Upper lobe of left lung (tissue), 6 donors: ENCODE measurements around the gene RBFOX2. TPM values are rescaled to one million over a fixed set of nuclear protein-coding genes. Genes with fewer than 3 reads are reported as not detected.
A peak's percentile ranks its signal among the peaks of the same experiment; 100 is the strongest.

Experiments
- ATAC-seq, 2 donors: fragments of 200-7000 bp; cut with Tn5 transposase; one replicate each; pipeline ENCODE4 v1.9.1; 2022; ENCODE audit warnings: mild to moderate bottlenecking in 2 of 2, moderate library complexity in 2 of 2; ENCODE audit not compliant: low FRiP score in 2 of 2
- DNase-seq, 2 donors: peaks; one replicate each; pipeline ENCODE4 v3.0.0-alpha.2; 2019 to 2020
- H3K27ac ChIP-seq, 4 donors: fragments of 200-600 bp; sonication (generic); one replicate each; pipeline ENCODE4 v1.5.1; 2016 to 2019
- H3K27me3 ChIP-seq, 4 donors: fragments of 200-600 bp; sonication (generic); one replicate each; pipeline ENCODE4 v1.5.1; 2017 to 2019
- H3K36me3 ChIP-seq, 4 donors: fragments of 200-600 bp; sonication (generic); one replicate each; pipeline ENCODE4 v1.5.1; 2016 to 2019
- H3K4me1 ChIP-seq, 4 donors: fragments of 200-600 bp; sonication (generic); one replicate each; pipeline ENCODE4 v1.5.1; 2018 to 2019
- H3K4me3 ChIP-seq, 4 donors: fragments of 200-600 bp; sonication (generic); one replicate each; pipeline ENCODE4 v1.5.1; 2017 to 2019; ENCODE audit warnings: mild to moderate bottlenecking in 2 of 4, moderate library complexity in 1 of 4
- H3K9me3 ChIP-seq, 4 donors: fragments of 200-600 bp; sonication (generic); one replicate each; pipeline ENCODE4 v1.5.1; 2018 to 2019
- EP300 ChIP-seq, 4 donors: sonication (generic); formaldehyde crosslinking; IDR thresholded peaks; one replicate each; pipeline ENCODE4 v1.5.1; 2017; ENCODE audit warnings: antibody characterized with exemption in 4 of 4, control low read depth in 2 of 4
- POLR2A ChIP-seq, 4 donors: fragments of 450-650 bp; IDR thresholded peaks; one replicate each; pipeline ENCODE4 v1.5.1; 2016 to 2017; ENCODE audit warnings: antibody characterized with exemption in 4 of 4, mild to moderate bottlenecking in 2 of 4
- POLR2AphosphoS5 ChIP-seq, 2 donors: sonication (generic); formaldehyde crosslinking; IDR thresholded peaks; one replicate each; pipeline ENCODE4 v1.5.1; 2017; ENCODE audit warnings: antibody characterized with exemption in 2 of 2
- WGBS, 2 donors: methylation state at CpG; one replicate each; pipeline ENCODE4 v1.1.5; 2017 to 2018; 5-methylcytosine and 5-hydroxymethylcytosine counted together
- total RNA-seq, 6 donors: library from RNA; depleted of rRNA in 4 of 6; stranded (reverse); fragments of >200 nt in 4 of 6; gene quantifications; one replicate each; pipeline versions ENCODE4 v1.1.0 to v1.2.1, GENCODE V29; 2016 to 2021
- TF ChIP-seq, protein P1 (sequence below), 6 experiments: fragments of 450-650 bp in 4 of 6; fragments of 200-600 bp in 2 of 6; sonication (generic) in 2 of 6; IDR thresholded peaks; one replicate each; pipeline ENCODE4 v1.5.1; 2016 to 2019; ENCODE audit warnings: antibody characterized with exemption in 6 of 6
- donor health status: DM: no; HTN: no; CAD: no; lungs with moderate emphysema.
- donor health status: DM: no; HTN: yes; CAD: no; lungs with severe emphysema.

Gene RBFOX2
- total RNA-seq, 6 donors from 2014 or later = 47.8 to 86.4 (median 54.5) TPM

DNA sequence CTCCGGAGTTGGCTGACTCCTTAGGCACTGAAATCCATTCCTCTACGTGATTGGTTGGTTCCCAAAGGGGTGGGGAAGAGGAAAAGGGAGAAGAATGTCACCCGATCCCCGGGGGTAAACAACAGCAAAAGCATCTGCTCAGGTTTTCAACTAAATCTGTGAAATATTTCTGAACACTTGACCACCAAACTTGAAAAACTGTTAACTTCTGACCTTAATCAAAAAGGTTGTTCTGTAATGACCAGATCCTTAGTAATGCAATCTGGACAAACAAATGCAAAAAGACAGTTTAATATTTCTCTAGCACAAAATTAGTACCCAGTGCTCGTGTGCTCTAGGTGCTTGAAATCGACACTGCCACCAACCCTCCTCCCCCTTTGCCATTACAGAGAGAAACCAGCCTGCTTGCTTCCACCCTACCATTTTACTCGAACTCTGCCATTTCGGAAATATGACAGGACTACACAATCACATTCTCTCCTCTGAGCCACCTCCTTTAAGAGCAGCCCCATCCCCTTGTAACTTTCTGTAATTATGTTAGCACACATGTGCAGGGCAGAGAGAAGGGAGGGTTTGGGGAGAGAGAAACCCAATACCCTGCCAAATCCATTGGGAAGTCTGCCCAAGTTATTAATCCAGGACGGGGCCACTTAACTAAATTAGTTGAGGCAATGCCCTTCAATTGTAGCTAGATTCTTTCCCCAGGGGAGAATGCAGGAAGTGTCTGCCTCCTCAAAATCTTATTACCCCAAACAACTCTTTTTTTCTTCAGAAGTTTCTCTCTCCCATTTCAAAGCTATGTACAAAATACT lies 113.8 kb downstream of the RBFOX2 start:
- peak overlapping the region; percentile 59 to 86 (median 76) for H3K27ac ChIP-seq
- TF ChIP-seq, protein P1, sequence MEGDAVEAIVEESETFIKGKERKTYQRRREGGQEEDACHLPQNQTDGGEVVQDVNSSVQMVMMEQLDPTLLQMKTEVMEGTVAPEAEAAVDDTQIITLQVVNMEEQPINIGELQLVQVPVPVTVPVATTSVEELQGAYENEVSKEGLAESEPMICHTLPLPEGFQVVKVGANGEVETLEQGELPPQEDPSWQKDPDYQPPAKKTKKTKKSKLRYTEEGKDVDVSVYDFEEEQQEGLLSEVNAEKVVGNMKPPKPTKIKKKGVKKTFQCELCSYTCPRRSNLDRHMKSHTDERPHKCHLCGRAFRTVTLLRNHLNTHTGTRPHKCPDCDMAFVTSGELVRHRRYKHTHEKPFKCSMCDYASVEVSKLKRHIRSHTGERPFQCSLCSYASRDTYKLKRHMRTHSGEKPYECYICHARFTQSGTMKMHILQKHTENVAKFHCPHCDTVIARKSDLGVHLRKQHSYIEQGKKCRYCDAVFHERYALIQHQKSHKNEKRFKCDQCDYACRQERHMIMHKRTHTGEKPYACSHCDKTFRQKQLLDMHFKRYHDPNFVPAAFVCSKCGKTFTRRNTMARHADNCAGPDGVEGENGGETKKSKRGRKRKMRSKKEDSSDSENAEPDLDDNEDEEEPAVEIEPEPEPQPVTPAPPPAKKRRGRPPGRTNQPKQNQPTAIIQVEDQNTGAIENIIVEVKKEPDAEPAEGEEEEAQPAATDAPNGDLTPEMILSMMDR (IDR thresholded peaks at IDR 0.05) = peak in 1 of 6 experiments; percentile 7
- no peak for TF ChIP-seq EP300 (IDR thresholded peaks at IDR 0.05)
- peak in 1 of 4 donors; percentile 42 for TF ChIP-seq POLR2A (IDR thresholded peaks at IDR 0.05)
- peak in 1 of 2 donors; percentile 79 for DNase-seq
- peak overlapping the region; percentile 4 to 52 (median 42) for H3K4me3 ChIP-seq
- no peaks in the 10 kb centered on the region for H3K9me3 ChIP-seq
- WGBS, 2 donors = 4 to 9% methylated on average over 9 of the region's 9 CpGs
- peaks cover 36 to 50% (median 43%) of the 10 kb centered on the region in 4 donors for H3K4me1 ChIP-seq
- H3K36me3 ChIP-seq = no peaks in the 10 kb centered on the region
- no peaks in the 10 kb centered on the region for H3K27me3 ChIP-seq
- ATAC-seq = peak; percentile 91 to 95

DNA sequence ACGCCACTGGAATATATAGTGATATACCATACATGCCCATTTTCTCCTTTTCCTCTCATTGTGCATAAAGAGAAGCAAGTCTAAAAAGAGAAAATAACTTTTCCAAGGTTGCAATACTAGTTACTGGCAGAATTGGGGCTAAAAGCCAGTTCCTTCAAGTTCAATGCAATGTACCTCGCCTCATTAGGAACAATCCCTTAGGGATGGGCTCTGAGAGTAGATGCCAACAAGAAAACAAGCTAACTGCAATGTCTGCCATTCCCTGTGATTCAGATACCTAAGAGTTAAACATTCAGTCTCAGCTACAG lies 114.3 kb downstream of the RBFOX2 start:
- no peaks in the 10 kb centered on the region for H3K27me3 ChIP-seq
- H3K36me3 ChIP-seq = no peaks in the 10 kb centered on the region
- ATAC-seq (no peak), DNase-seq (no peak)
- H3K4me1 ChIP-seq = peaks cover 38 to 50% (median 41%) of the 10 kb centered on the region in 4 donors
- H3K27ac ChIP-seq = peak overlapping the region; percentile 59 to 86 (median 76)
- 28 to 42% methylated on average over 2 of the region's 2 CpGs for WGBS, 2 donors
- H3K4me3 ChIP-seq = peak overlapping the region in 3 of 4 donors; percentile 36 to 52 (median 47)
- H3K9me3 ChIP-seq = no peaks in the 10 kb centered on the region
- TF ChIP-seq, protein P1 (IDR thresholded peaks at IDR 0.05) = no peak
- TF ChIP-seq POLR2AphosphoS5 (IDR thresholded peaks at IDR 0.05) (no peak), POLR2A (IDR thresholded peaks at IDR 0.05) (no peak), EP300 (IDR thresholded peaks at IDR 0.05) (no peak)

DNA sequence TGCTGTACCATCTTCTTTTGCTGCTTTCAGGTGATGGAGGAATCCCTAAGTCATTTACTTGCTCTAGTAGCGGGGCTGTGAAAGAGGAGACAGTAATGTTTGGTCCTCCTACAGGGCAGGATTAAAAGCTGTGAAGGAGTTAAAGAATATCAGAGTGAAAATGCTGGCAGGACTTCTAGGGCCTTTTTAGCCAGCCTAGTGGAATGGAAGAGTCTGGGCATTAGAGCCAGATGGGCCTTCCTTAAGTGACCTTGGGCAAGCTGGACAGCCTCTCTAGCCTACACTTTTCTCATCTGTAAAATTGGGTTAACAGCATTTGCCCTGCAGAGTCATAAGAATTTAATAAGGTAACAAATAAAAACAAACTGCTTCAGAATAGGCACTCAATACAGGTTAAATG lies 114.7 kb downstream of the RBFOX2 start:
- TF ChIP-seq POLR2A (IDR thresholded peaks at IDR 0.05) (no peak), POLR2AphosphoS5 (IDR thresholded peaks at IDR 0.05) (no peak), EP300 (IDR thresholded peaks at IDR 0.05) (no peak)
- TF ChIP-seq, protein P1 (IDR thresholded peaks at IDR 0.05) = no peak
- DNase-seq (no peak), ATAC-seq (no peak)
- WGBS, 2 donors = 86 to 95% methylated on average over 1 of the region's 1 CpG
- Histone ChIP-seq H3K36me3 (no peaks in the 10 kb centered on the region), H3K4me3 (peak overlapping the region in 2 of 4 donors; percentile 47 to 52), H3K4me1 (peaks cover 35 to 50% (median 40%) of the 10 kb centered on the region in 4 donors), H3K9me3 (no peaks in the 10 kb centered on the region), H3K27ac (peak overlapping the region; percentile 59 to 86 (median 76)), H3K27me3 (no peaks in the 10 kb centered on the region)

DNA sequence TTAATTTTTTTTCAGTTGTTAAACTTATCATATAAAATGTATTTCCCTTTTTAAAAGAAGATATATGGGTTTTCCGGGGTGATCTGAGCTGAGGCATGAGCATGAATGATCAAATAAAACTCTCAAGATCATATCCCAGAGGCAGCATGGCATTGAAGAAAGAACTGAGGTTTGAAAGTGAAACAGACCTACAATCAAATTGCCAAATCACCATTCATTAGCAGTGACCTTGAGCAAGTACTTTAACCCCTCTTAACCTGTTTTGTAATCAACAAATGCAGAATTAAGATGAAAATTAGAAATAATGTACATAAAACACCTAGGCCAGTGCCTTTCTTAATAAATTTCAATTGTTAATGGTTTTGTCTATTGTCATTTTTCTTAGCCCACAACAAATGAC lies 116.0 kb downstream of the RBFOX2 start:
- DNase-seq = no peak
- H3K27me3 ChIP-seq = no peaks in the 10 kb centered on the region
- no peaks in the 10 kb centered on the region for H3K9me3 ChIP-seq
- H3K4me1 ChIP-seq = peaks cover 34 to 46% (median 37%) of the 10 kb centered on the region in 4 donors
- no peak for ATAC-seq
- no peak overlapping the region for H3K4me3 ChIP-seq
- H3K36me3 ChIP-seq = no peaks in the 10 kb centered on the region
- peak overlapping the region in 3 of 4 donors; percentile 31 to 49 (median 49) for H3K27ac ChIP-seq
- TF ChIP-seq POLR2AphosphoS5 (IDR thresholded peaks at IDR 0.05) (no peak), EP300 (IDR thresholded peaks at IDR 0.05) (no peak), POLR2A (IDR thresholded peaks at IDR 0.05) (no peak)
- TF ChIP-seq, protein P1 (IDR thresholded peaks at IDR 0.05) = no peak
- 26 to 30% methylated on average over 1 of the region's 1 CpG for WGBS, 2 donors
